H54 (cell line): ENCODE results near the gene GPR142.
"Not testable (repeated sequence)": the region's sequence is repeated elsewhere in the genome, so short reads cannot be mapped to it uniquely, and the experiment has no call there.

Experiments
- DNase-seq: peaks from one replicate; pipeline ENCODE4 v3.0.0; 2011; ENCODE audit warnings: low spot score, mixed read lengths; ENCODE audit not compliant: insufficient read length
- FAIRE-seq: peaks from 3 replicates; lab custom pipeline; 2011; peaks lifted over from hg19 to GRCh38; lab: Jason Lieb, UNC
- POLR2A ChIP-seq: IDR thresholded peaks from 2 replicates; pipeline ENCODE4 v1.6.1; 2011; ENCODE audit warnings: low read depth, mild to moderate bottlenecking, low read length

The GPR142 gene

GRCh38 chr17:74389937-74390679 is 22.8 kb downstream of the GPR142 start:
- FAIRE-seq: no peak
- no peak for TF ChIP-seq POLR2A
- no peak for DNase-seq

- FAIRE-seq: no peak
- no peak for DNase-seq
- no peak for TF ChIP-seq POLR2A
Measured at GRCh38 chr17:74390680-74391653, 23.7 kb downstream of the GPR142 start.

- DNase-seq (no peak), FAIRE-seq (no peak)
- no peak for TF ChIP-seq POLR2A
Measured at GRCh38 chr17:74391771-74392170, 24.5 kb downstream of the GPR142 start.

- TF ChIP-seq POLR2A: no peak
- no peak for FAIRE-seq
- DNase-seq: no peak
Measured at GRCh38 chr17:74392848-74393247, 25.5 kb downstream of the GPR142 start.

- FAIRE-seq: no peak
- no peak for DNase-seq
- TF ChIP-seq POLR2A: no peak
Measured at GRCh38 chr17:74393346-74393942, 26.1 kb downstream of the GPR142 start.

- no peak for FAIRE-seq
- no peak for TF ChIP-seq POLR2A
- DNase-seq: no peak
Measured at GRCh38 chr17:74394275-74394950, 27.1 kb downstream of the GPR142 start.

- FAIRE-seq (no peak), DNase-seq (no peak)
- TF ChIP-seq POLR2A: no peak
Measured at GRCh38 chr17:74394977-74395376, 27.7 kb downstream of the GPR142 start.

- DNase-seq (no peak), FAIRE-seq (no peak)
- no peak for TF ChIP-seq POLR2A
Measured at GRCh38 chr17:74396567-74396966, 29.3 kb downstream of the GPR142 start.

GRCh38 chr17:74402048-74402447 is 34.7 kb downstream of the GPR142 start:
- no peak for TF ChIP-seq POLR2A
- DNase-seq (no peak), FAIRE-seq (no peak)

GRCh38 chr17:74403512-74404137 is 36.3 kb downstream of the GPR142 start:
- FAIRE-seq: no peak
- TF ChIP-seq POLR2A: no peak
- no peak for DNase-seq

- no peak for FAIRE-seq
- TF ChIP-seq POLR2A: no peak
- DNase-seq: no peak
Measured at GRCh38 chr17:74404218-74404617, 36.9 kb downstream of the GPR142 start.

GRCh38 chr17:74404789-74405188 is 37.5 kb downstream of the GPR142 start:
- no peak for DNase-seq
- TF ChIP-seq POLR2A: no peak
- no peak for FAIRE-seq

GRCh38 chr17:74405311-74405710 is 38.0 kb downstream of the GPR142 start:
- DNase-seq, FAIRE-seq: not testable (repeated sequence)

- TF ChIP-seq POLR2A: no peak
- DNase-seq (no peak), FAIRE-seq (no peak)
Measured at GRCh38 chr17:74407384-74407783, 40.1 kb downstream of the GPR142 start.
